HL-60 (cell line): Measurements from ENCODE around the gene WDR26.

ENCODE experiments used
- DNase-seq, 2 experiments: peaks; one replicate each; pipeline ENCODE4 v3.0.0-alpha.2; 2010 to 2020; ENCODE audit warnings: low read depth in 1 of 2, low spot score in 1 of 2
- H3K27ac ChIP-seq: fragments of 250-450 bp; sonication (Bioruptor Pico); replicated peaks from 2 replicates; pipeline ENCODE4 v1.5.1; 2020; ENCODE audit warnings: mild to moderate bottlenecking, moderate library complexity
- H3K27me3 ChIP-seq: fragments of 250-450 bp; sonication (Bioruptor Pico); 2 replicates; pipeline ENCODE4 v1.5.1; 2021; ENCODE audit warnings: mild to moderate bottlenecking, moderate library complexity; ENCODE audit not compliant: insufficient read depth, poor library complexity, severe bottlenecking
- H3K4me3 ChIP-seq: replicated peaks from 2 replicates; pipeline ENCODE4 v1.5.1; 2011; ENCODE audit warnings: mild to moderate bottlenecking, control low read depth, low read length; ENCODE audit not compliant: insufficient read depth
- GABPA ChIP-seq: IDR thresholded peaks from 2 replicates; pipeline ENCODE4 v1.6.1; 2012; ENCODE audit warnings: low read depth
- POLR2AphosphoS5 ChIP-seq: IDR thresholded peaks from 2 replicates; pipeline ENCODE4 v1.6.1; 2012; ENCODE audit warnings: low read depth
- SPI1 ChIP-seq: IDR thresholded peaks from 2 replicates; pipeline ENCODE4 v1.6.1; 2012; ENCODE audit warnings: low read depth, mild to moderate bottlenecking, borderline replicate concordance
- TF ChIP-seq, protein P1 (sequence below): IDR thresholded peaks from 2 replicates; pipeline ENCODE4 v1.6.1; 2012; ENCODE audit warnings: low read depth; ENCODE audit not compliant: insufficient replicate concordance
- TF ChIP-seq, protein P2 (sequence below): IDR thresholded peaks from one replicate; pipeline ENCODE4 v1.5.1; 2011; ENCODE audit warnings: low read length, control low read depth, inconsistent platforms; ENCODE audit not compliant: insufficient read depth

WDR26 gene

GRCh38 chr1:224448453-224449017 is 13.9 kb upstream of the WDR26 start:
- DNase-seq = no peak
- TF ChIP-seq SPI1 (no peak), GABPA (no peak)
- no peaks in the 10 kb centered on the region for H3K27me3 ChIP-seq
- no peak overlapping the region for H3K27ac ChIP-seq
- no peak overlapping the region for H3K4me3 ChIP-seq

- DNase-seq = no peak
- H3K4me3 ChIP-seq = no peak overlapping the region
- H3K27me3 ChIP-seq = no peaks in the 10 kb centered on the region
- no peak overlapping the region for H3K27ac ChIP-seq
- TF ChIP-seq, protein P1, sequence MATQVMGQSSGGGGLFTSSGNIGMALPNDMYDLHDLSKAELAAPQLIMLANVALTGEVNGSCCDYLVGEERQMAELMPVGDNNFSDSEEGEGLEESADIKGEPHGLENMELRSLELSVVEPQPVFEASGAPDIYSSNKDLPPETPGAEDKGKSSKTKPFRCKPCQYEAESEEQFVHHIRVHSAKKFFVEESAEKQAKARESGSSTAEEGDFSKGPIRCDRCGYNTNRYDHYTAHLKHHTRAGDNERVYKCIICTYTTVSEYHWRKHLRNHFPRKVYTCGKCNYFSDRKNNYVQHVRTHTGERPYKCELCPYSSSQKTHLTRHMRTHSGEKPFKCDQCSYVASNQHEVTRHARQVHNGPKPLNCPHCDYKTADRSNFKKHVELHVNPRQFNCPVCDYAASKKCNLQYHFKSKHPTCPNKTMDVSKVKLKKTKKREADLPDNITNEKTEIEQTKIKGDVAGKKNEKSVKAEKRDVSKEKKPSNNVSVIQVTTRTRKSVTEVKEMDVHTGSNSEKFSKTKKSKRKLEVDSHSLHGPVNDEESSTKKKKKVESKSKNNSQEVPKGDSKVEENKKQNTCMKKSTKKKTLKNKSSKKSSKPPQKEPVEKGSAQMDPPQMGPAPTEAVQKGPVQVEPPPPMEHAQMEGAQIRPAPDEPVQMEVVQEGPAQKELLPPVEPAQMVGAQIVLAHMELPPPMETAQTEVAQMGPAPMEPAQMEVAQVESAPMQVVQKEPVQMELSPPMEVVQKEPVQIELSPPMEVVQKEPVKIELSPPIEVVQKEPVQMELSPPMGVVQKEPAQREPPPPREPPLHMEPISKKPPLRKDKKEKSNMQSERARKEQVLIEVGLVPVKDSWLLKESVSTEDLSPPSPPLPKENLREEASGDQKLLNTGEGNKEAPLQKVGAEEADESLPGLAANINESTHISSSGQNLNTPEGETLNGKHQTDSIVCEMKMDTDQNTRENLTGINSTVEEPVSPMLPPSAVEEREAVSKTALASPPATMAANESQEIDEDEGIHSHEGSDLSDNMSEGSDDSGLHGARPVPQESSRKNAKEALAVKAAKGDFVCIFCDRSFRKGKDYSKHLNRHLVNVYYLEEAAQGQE = no peak
- TF ChIP-seq, protein P2, sequence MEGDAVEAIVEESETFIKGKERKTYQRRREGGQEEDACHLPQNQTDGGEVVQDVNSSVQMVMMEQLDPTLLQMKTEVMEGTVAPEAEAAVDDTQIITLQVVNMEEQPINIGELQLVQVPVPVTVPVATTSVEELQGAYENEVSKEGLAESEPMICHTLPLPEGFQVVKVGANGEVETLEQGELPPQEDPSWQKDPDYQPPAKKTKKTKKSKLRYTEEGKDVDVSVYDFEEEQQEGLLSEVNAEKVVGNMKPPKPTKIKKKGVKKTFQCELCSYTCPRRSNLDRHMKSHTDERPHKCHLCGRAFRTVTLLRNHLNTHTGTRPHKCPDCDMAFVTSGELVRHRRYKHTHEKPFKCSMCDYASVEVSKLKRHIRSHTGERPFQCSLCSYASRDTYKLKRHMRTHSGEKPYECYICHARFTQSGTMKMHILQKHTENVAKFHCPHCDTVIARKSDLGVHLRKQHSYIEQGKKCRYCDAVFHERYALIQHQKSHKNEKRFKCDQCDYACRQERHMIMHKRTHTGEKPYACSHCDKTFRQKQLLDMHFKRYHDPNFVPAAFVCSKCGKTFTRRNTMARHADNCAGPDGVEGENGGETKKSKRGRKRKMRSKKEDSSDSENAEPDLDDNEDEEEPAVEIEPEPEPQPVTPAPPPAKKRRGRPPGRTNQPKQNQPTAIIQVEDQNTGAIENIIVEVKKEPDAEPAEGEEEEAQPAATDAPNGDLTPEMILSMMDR = no peak
- TF ChIP-seq POLR2AphosphoS5 (no peak), SPI1 (no peak), GABPA (no peak)
These were observed 13.4 kb upstream of the WDR26 start for GRCh38 chr1:224447971-224448370.

GRCh38 chr1:224447251-224447650 is 12.7 kb upstream of the WDR26 start:
- Histone ChIP-seq H3K27me3 (no peaks in the 10 kb centered on the region), H3K4me3 (no peak overlapping the region), H3K27ac (no peak overlapping the region)
- no peak for DNase-seq
- TF ChIP-seq, protein P1 = no peak
- TF ChIP-seq SPI1 (no peak), POLR2AphosphoS5 (no peak)
- TF ChIP-seq, protein P2 = no peak

- TF ChIP-seq, protein P2 = no peak
- TF ChIP-seq SPI1 (no peak), GABPA (no peak), POLR2AphosphoS5 (no peak)
- TF ChIP-seq, protein P1 = no peak
- Histone ChIP-seq H3K27ac (no peak overlapping the region), H3K27me3 (no peaks in the 10 kb centered on the region), H3K4me3 (no peak overlapping the region)
- no peak for DNase-seq
These were observed 4.4 kb upstream of the WDR26 start for GRCh38 chr1:224438989-224439388.
